ENCODE measurements around the gene DMAC1.
A peak's percentile ranks its signal among the peaks of the same experiment; 100 is the strongest.

GRCh38 chr9:7799234-7799943, at the start of gene DMAC1:
- TF ChIP-seq POLR2A (IDR thresholded peaks at IDR 0.05; ENCODE audit: low read depth), result no peak
- no peak for TF ChIP-seq CTCF (IDR thresholded peaks at IDR 0.05)
- TF ChIP-seq EP300 (IDR thresholded peaks at IDR 0.05), result no peak
- peak; percentile 68 to 78 for TF ChIP-seq POLR2AphosphoS5 (IDR thresholded peaks at IDR 0.05)

Measured in esophagus muscularis mucosa (tissue), 4 donors.